SH-SY5Y (cell line): ENCODE measurements around the gene TESK1.

Source experiments
- GATA2 ChIP-seq: IDR thresholded peaks from 2 replicates; pipeline ENCODE4 v1.6.1; 2011; ENCODE audit warnings: mild to moderate bottlenecking, low read depth, low read length
- GATA3 ChIP-seq: IDR thresholded peaks from 2 replicates; pipeline ENCODE4 v1.6.1; 2011; ENCODE audit warnings: low read depth, mild to moderate bottlenecking, low read length, moderate library complexity

DNA sequence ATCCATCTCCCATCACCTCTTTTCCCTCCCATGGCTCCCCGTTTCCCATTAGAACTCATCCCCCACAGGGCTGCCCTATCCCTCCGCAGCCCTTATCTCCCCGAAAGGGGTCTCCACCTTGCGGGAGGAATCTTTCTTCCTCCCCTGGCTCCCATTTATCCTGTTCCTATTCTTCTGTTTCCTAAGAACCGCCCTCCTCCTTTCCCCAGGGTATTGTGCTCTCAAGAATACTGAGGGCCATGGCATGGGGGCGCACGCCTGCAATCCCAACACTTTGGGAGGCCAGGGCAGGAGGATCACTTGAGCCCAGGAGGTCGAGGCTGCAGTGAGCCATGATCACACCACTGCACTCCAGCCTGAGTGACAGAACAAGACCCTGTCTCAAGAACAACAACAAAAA lies 12.5 kb downstream of the TESK1 start:
- no peak for TF ChIP-seq GATA2
- no peak for TF ChIP-seq GATA3
